Esophagus muscularis mucosa (tissue), 4 donors: ENCODE results near the gene MYOM3.

Experiments
- CTCF ChIP-seq, 3 experiments: fragments of 200-600 bp in 2 of 3; fragments of 450-650 bp in 1 of 3; sonication (generic) in 2 of 3; IDR thresholded peaks; one replicate each; pipeline ENCODE4 v1.5.1; 2017 to 2019; ENCODE audit warnings: antibody characterized with exemption in 3 of 3, mild to moderate bottlenecking in 2 of 3, moderate library complexity in 1 of 3
- EP300 ChIP-seq: sonication (generic); formaldehyde crosslinking; IDR thresholded peaks from one replicate; pipeline ENCODE4 v1.6.1; 2017; ENCODE audit warnings: antibody characterized with exemption
- POLR2A ChIP-seq: fragments of 450-650 bp; IDR thresholded peaks from one replicate; pipeline ENCODE4 v1.6.1; 2017; ENCODE audit warnings: antibody characterized with exemption, moderate library complexity, mild to moderate bottlenecking, low read depth
- POLR2AphosphoS5 ChIP-seq, 2 donors: sonication (generic); formaldehyde crosslinking; IDR thresholded peaks; one replicate each; pipeline ENCODE4 v1.6.1; 2017; ENCODE audit warnings: antibody characterized with exemption in 2 of 2

GRCh38 chr1:24080131-24080530, 31.8 kb downstream of the MYOM3 start:
- TF ChIP-seq POLR2A (no peak), CTCF (IDR thresholded peaks at IDR 0.05) (no peak), POLR2AphosphoS5 (IDR thresholded peaks at IDR 0.05) (no peak), EP300 (no peak)
